ENCODE results near the gene XPC.

The XPC gene

GRCh38 chr3:14204515-14205284, 26.3 kb upstream of the XPC start (continued):
- no peak for TF ChIP-seq PRDM6 (tag by site-specific recombination; IDR thresholded peaks at IDR 0.05)
- TF ChIP-seq ZSCAN23 (tag by site-specific recombination; IDR thresholded peaks at IDR 0.05) = no peak
- TF ChIP-seq ZNF266 (tag by site-specific recombination; IDR thresholded peaks at IDR 0.05; ENCODE audit: low read depth) = no peak

DNA sequence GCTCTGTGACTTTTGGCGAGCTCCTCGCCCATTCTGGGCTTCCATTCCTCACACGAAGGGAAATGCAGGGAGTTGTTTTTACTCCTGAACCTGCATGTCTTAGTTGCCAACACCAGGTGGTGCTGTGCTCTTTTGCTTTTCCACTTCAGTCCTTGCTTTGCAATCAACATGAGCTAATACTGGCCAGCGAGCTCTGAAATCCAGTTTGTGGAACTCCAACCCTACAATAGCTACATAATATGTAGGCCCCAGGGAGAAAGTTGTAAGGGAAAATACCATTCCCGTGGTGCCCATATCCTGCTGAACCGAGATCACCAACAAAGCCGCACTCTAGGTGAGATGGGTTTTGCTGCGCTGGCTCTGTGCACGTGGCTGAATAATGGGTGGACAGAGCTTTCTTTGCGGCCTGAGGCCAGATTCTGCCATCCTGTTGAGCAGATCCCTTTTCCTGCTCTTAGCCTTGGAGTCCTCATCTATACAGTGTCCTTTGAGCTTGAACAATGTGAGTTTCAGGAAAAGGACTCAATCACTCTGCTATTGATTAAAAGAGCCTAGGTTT, 25.2 kb upstream of the XPC start:
- Histone ChIP-seq H3K27ac (ENCODE audit: extremely low read depth, low read depth, low read length) (no peak overlapping the region), H3K4me1 (ENCODE audit: control insufficient read depth, insufficient read depth, low read length) (no peaks in the 10 kb centered on the region), H3K9me3 (ENCODE audit: control insufficient read depth, insufficient read depth, low read depth, low read length) (no peaks in the 10 kb centered on the region), H3K36me3 (ENCODE audit: control insufficient read depth in 2 of 2, insufficient read depth in 1 of 2, low read length in 2 of 2) (peaks cover 0 to 18% of the 10 kb centered on the region in 2 experiments; a peak in 2 of 3 replicates), H3K4me3 (ENCODE audit: low read depth, low read length) (no peak overlapping the region)
- ChIA-PET CTCF (interaction anchor here (0.6 to 3.9 kb wide), 78 partner anchors 8 to 1367 kb away, joined by 3 to 51 read pairs (median 4); partner anchors contain the start of genes LSM3 and XPC), POLR2A (interaction anchor here (1.0 to 1.4 kb wide), 2 partner anchors 9 to 25 kb away, joined by 3 to 10 read pairs; partner anchors contain the start of genes LSM3 and XPC)
- TF ChIP-seq ZSCAN30 (tag by site-specific recombination; IDR thresholded peaks at IDR 0.05) (0 out of 2 replicates have a peak, but pooled peaks have one; percentile 16), ZNF639 (tag by site-specific recombination; IDR thresholded peaks at IDR 0.05) (no peak), ZNF2 (tag by site-specific recombination; IDR thresholded peaks at IDR 0.05) (peak; percentile 92), ZNF660 (tag by site-specific recombination; IDR thresholded peaks at IDR 0.05) (peak; percentile 77; the same call in 1 of the 2 replicates), ZNF768 (tag by site-specific recombination; IDR thresholded peaks at IDR 0.05) (0 out of 2 replicates have a peak, but pooled peaks have one; percentile 96), ZBTB17 (tag by site-specific recombination; IDR thresholded peaks at IDR 0.05) (peak; percentile 83), ZNF654 (tag by site-specific recombination; IDR thresholded peaks at IDR 0.05; ENCODE audit: low read depth) (peak; percentile 65)
- TF ChIP-seq, protein P1, sequence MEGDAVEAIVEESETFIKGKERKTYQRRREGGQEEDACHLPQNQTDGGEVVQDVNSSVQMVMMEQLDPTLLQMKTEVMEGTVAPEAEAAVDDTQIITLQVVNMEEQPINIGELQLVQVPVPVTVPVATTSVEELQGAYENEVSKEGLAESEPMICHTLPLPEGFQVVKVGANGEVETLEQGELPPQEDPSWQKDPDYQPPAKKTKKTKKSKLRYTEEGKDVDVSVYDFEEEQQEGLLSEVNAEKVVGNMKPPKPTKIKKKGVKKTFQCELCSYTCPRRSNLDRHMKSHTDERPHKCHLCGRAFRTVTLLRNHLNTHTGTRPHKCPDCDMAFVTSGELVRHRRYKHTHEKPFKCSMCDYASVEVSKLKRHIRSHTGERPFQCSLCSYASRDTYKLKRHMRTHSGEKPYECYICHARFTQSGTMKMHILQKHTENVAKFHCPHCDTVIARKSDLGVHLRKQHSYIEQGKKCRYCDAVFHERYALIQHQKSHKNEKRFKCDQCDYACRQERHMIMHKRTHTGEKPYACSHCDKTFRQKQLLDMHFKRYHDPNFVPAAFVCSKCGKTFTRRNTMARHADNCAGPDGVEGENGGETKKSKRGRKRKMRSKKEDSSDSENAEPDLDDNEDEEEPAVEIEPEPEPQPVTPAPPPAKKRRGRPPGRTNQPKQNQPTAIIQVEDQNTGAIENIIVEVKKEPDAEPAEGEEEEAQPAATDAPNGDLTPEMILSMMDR (tag by site-specific recombination; IDR thresholded peaks at IDR 0.05) = peak; percentile 70
- TF ChIP-seq, protein P2, sequence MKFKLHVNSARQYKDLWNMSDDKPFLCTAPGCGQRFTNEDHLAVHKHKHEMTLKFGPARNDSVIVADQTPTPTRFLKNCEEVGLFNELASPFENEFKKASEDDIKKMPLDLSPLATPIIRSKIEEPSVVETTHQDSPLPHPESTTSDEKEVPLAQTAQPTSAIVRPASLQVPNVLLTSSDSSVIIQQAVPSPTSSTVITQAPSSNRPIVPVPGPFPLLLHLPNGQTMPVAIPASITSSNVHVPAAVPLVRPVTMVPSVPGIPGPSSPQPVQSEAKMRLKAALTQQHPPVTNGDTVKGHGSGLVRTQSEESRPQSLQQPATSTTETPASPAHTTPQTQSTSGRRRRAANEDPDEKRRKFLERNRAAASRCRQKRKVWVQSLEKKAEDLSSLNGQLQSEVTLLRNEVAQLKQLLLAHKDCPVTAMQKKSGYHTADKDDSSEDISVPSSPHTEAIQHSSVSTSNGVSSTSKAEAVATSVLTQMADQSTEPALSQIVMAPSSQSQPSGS (tag by site-specific recombination; IDR thresholded peaks at IDR 0.05; ENCODE audit: low read depth) = no peak

DNA sequence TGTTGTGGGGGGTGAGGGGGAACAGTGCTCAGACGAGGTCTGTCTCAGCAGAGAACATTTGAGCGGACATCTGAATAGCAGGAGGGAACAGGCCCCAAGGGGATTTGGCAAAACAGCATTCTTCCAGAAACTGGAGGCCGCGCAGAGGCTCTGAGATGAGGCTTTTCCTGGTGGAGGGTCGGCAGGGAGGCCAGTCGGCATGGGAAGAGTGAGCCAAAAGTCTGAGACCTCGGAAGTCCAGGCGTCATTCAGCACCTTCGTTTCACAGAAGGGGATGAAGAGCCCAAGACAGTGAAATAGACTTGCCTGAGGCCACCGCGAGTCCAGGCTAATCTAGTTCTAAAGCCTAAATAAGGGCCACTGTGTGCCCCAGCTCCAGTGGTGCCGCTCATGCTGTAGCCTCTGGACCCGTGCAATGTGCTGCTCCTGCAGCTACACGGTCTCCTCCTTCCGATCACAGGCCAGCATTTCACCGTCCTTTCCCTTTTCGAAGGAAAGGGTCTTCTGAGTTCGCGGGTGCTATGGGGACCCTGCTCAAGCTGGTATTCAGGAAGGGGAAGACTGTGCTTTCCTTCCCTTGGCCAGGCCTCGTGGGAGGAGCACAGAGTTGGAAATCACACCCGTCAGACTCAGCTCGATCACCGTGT, 24.6 kb upstream of the XPC start:
- TF ChIP-seq ZNF2 (tag by site-specific recombination; IDR thresholded peaks at IDR 0.05) = no peak
- TF ChIP-seq MEIS1 (CRISPR knock-in tag; IDR thresholded peaks at IDR 0.05; ENCODE audit: borderline replicate concordance) = no peak
- no peak for TF ChIP-seq KLF9 (tag by site-specific recombination; IDR thresholded peaks at IDR 0.05; ENCODE audit: low read depth)
- no peak for TF ChIP-seq GLIS1 (tag by site-specific recombination; IDR thresholded peaks at IDR 0.05)
- no peak for TF ChIP-seq ZNF19 (tag by site-specific recombination; IDR thresholded peaks at IDR 0.05; ENCODE audit: low read depth)
- peak; percentile 19; the same call in 1 of the 2 replicates for TF ChIP-seq ZBTB8A (tag by site-specific recombination; IDR thresholded peaks at IDR 0.05)
- peak; percentile 58 for TF ChIP-seq PRDM1 (tag by site-specific recombination; IDR thresholded peaks at IDR 0.05)
- Histone ChIP-seq H3K4me1 (ENCODE audit: control insufficient read depth, insufficient read depth, low read length) (no peaks in the 10 kb centered on the region), H3K4me3 (ENCODE audit: low read depth, low read length) (no peak overlapping the region), H3K27ac (ENCODE audit: extremely low read depth, low read depth, low read length) (no peak overlapping the region), H3K9me3 (ENCODE audit: control insufficient read depth, insufficient read depth, low read depth, low read length) (no peaks in the 10 kb centered on the region), H3K36me3 (ENCODE audit: control insufficient read depth in 2 of 2, insufficient read depth in 1 of 2, low read length in 2 of 2) (peaks cover 6 to 24% of the 10 kb centered on the region in 2 experiments)
- CTCF ChIA-PET = interaction anchor here (0.6 to 3.9 kb wide), 70 partner anchors 8 to 718 kb away, joined by 3 to 51 read pairs (median 4); partner anchors contain the start of genes LSM3 and XPC
- POLR2A ChIA-PET = interaction anchor here (1.0 to 1.4 kb wide), 2 partner anchors 9 to 24 kb away, joined by 3 to 10 read pairs; partner anchors contain the start of genes LSM3 and XPC

Data from HEK293 (cell line).